Measurements from ENCODE around the gene FAM219B. TPM values are rescaled to one million over a fixed set of nuclear protein-coding genes. Genes with fewer than 3 reads are reported as not detected.

Gene FAM219B
- total and polyA plus RNA-seq, 7 donors = 16.6 to 65.0 (median 50.5) TPM

GRCh38 chr15:74855857-74856256 is 50.8 kb downstream of the FAM219B start:
- H3K4me1 ChIP-seq = peaks cover 0 to 26% (median 12%) of the 10 kb centered on the region in 4 donors
- no peak for TF ChIP-seq CTCF (IDR thresholded peaks at IDR 0.05)
- no peak for TF ChIP-seq EP300 (IDR thresholded peaks at IDR 0.05)
- no peak for TF ChIP-seq POLR2AphosphoS5 (IDR thresholded peaks at IDR 0.05)
- no peak for TF ChIP-seq POLR2A (IDR thresholded peaks at IDR 0.05)
- H3K27ac ChIP-seq = no peak overlapping the region
- H3K4me3 ChIP-seq = no peak overlapping the region
- H3K27me3 ChIP-seq = no peaks in the 10 kb centered on the region
- no peaks in the 10 kb centered on the region for H3K9me3 ChIP-seq
- no peak for DNase-seq
- H3K36me3 ChIP-seq = peaks cover 18 to 32% (median 30%) of the 10 kb centered on the region in 4 donors
- 93 to 96% methylated on average over 2 of the region's 2 CpGs for WGBS, 2 donors
- intact Hi-C loops (cut with DNase I) = no loop called here

- no peak for DNase-seq
- 94% methylated on average over 13 of the region's 13 CpGs for WGBS, 2 donors
- H3K27me3 ChIP-seq = no peaks in the 10 kb centered on the region
- TF ChIP-seq EP300 (IDR thresholded peaks at IDR 0.05) = no peak
- no peak for TF ChIP-seq POLR2A (IDR thresholded peaks at IDR 0.05)
- no peak for TF ChIP-seq POLR2AphosphoS5 (IDR thresholded peaks at IDR 0.05)
- TF ChIP-seq CTCF (IDR thresholded peaks at IDR 0.05) = no peak
- H3K4me1 ChIP-seq = peaks cover 0 to 22% (median 12%) of the 10 kb centered on the region in 4 donors
- H3K27ac ChIP-seq = no peak overlapping the region
- H3K36me3 ChIP-seq = peaks cover 18 to 46% (median 40%) of the 10 kb centered on the region in 4 donors
- no peak overlapping the region for H3K4me3 ChIP-seq
- intact Hi-C loops (cut with DNase I) = no loop called here
- no peaks in the 10 kb centered on the region for H3K9me3 ChIP-seq
These were observed 52.1 kb downstream of the FAM219B start for GRCh38 chr15:74854453-74855022.

GRCh38 chr15:74851960-74852359 is 54.7 kb downstream of the FAM219B start:
- TF ChIP-seq CTCF (IDR thresholded peaks at IDR 0.05) (no peak), POLR2AphosphoS5 (IDR thresholded peaks at IDR 0.05) (no peak), POLR2A (IDR thresholded peaks at IDR 0.05) (no peak), EP300 (IDR thresholded peaks at IDR 0.05) (no peak)
- Histone ChIP-seq H3K27ac (no peak overlapping the region), H3K4me3 (no peak overlapping the region), H3K4me1 (peaks cover 0 to 5% (median 0%) of the 10 kb centered on the region in 4 donors), H3K27me3 (no peaks in the 10 kb centered on the region), H3K36me3 (peaks cover 18 to 71% (median 58%) of the 10 kb centered on the region in 4 donors), H3K9me3 (no peaks in the 10 kb centered on the region)
- intact Hi-C loops (cut with DNase I) = no loop called here
- DNase-seq = no peak
- 85 to 92% methylated on average over 7 of the region's 7 CpGs for WGBS, 2 donors

- TF ChIP-seq CTCF (IDR thresholded peaks at IDR 0.05) (no peak), POLR2A (IDR thresholded peaks at IDR 0.05) (no peak), POLR2AphosphoS5 (IDR thresholded peaks at IDR 0.05) (no peak), EP300 (IDR thresholded peaks at IDR 0.05) (no peak)
These were observed 56.3 kb downstream of the FAM219B start for GRCh38 chr15:74850393-74850792.

More at GRCh38 chr15:74850393-74850792, 56.3 kb downstream of the FAM219B start:
- no peaks in the 10 kb centered on the region for H3K27me3 ChIP-seq
- no peak overlapping the region for H3K4me3 ChIP-seq
- 39 to 80% methylated on average over 4 of the region's 4 CpGs for WGBS, 2 donors
- DNase-seq = no peak
- peaks cover 18 to 85% (median 60%) of the 10 kb centered on the region in 4 donors for H3K36me3 ChIP-seq
- peaks cover 0 to 4% (median 0%) of the 10 kb centered on the region in 4 donors for H3K4me1 ChIP-seq
- no peak overlapping the region for H3K27ac ChIP-seq
- intact Hi-C loops (cut with DNase I) = no loop called here
- H3K9me3 ChIP-seq = no peaks in the 10 kb centered on the region

Other genes with a start within 250 kb of the FAM219B start
- 10 to 100 TPM; 11.7 to 20.2 (median 17.7) TPM for gene EDC3, start 210.8 kb downstream of the FAM219B start, total RNA-seq
- 10 to 100 TPM; 11.6 to 22.0 (median 12.0) TPM for gene EDC3, start 210.8 kb downstream of the FAM219B start, polyA plus RNA-seq
- 1 to 10 TPM in 1 of 4 donors, under 1 TPM in 2, not detected in 1; 0.36 to 4.7 (median 0.49) TPM for gene CYP1A1, start 181.3 kb downstream of the FAM219B start, total RNA-seq
- under 1 TPM in 2 of 3 donors, not detected in 1; 0.09 to 0.92 TPM for gene CYP1A1, start 181.3 kb downstream of the FAM219B start, polyA plus RNA-seq
- gene CYP1A2, start 158.0 kb downstream of the FAM219B start, total RNA-seq = not detected
- not detected for gene CYP1A2, start 158.0 kb downstream of the FAM219B start, polyA plus RNA-seq
- 10 to 100 TPM in 3 of 4 donors, 1 to 10 TPM in 1; 9.7 to 22.4 (median 14.2) TPM for gene CSK, start 124.8 kb downstream of the FAM219B start, total RNA-seq
- 100 to 1,000 TPM in 1 of 3 donors, 10 to 100 TPM in 2; 40.8 to 125 (median 55.0) TPM for gene CSK, start 124.8 kb downstream of the FAM219B start, polyA plus RNA-seq
- 1 to 10 TPM in 1 of 4 donors, not detected in 3; 1.8 TPM for gene LMAN1L, start 94.0 kb downstream of the FAM219B start, total RNA-seq
- gene LMAN1L, start 94.0 kb downstream of the FAM219B start, polyA plus RNA-seq = under 1 TPM in 1 of 3 donors, not detected in 2; 0.64 TPM
- under 1 TPM in 1 of 4 donors, not detected in 3; 0.41 TPM for gene CPLX3, start 80.2 kb downstream of the FAM219B start, total RNA-seq
- gene CPLX3, start 80.2 kb downstream of the FAM219B start, polyA plus RNA-seq = under 1 TPM in 1 of 3 donors, not detected in 2; 0.28 TPM
- gene ULK3, start 63.7 kb downstream of the FAM219B start, total RNA-seq = 10 to 100 TPM; 21.1 to 46.8 (median 30.6) TPM
- 10 to 100 TPM; 46.9 to 48.6 (median 48.4) TPM for gene ULK3, start 63.7 kb downstream of the FAM219B start, polyA plus RNA-seq
- gene SCAMP2, start 33.5 kb downstream of the FAM219B start, total RNA-seq = 10 to 100 TPM; 27.8 to 37.8 (median 36.2) TPM
- gene SCAMP2, start 33.5 kb downstream of the FAM219B start, polyA plus RNA-seq = 100 to 1,000 TPM in 1 of 3 donors, 10 to 100 TPM in 2; 28.7 to 131 (median 33.0) TPM
- 10 to 100 TPM; 34.9 to 52.0 (median 45.5) TPM for gene MPI, start 16.8 kb downstream of the FAM219B start, total RNA-seq
- 10 to 100 TPM; 45.6 to 87.4 (median 56.5) TPM for gene MPI, start 16.8 kb downstream of the FAM219B start, polyA plus RNA-seq
- gene COX5A, start 31.2 kb upstream of the FAM219B start, total RNA-seq = 100 to 1,000 TPM in 1 of 4 donors, 10 to 100 TPM in 3; 73.7 to 124 (median 81.6) TPM
- 1,000 to 10,000 TPM in 1 of 3 donors, 100 to 1,000 TPM in 2; 783 to 1,227 (median 854) TPM for gene COX5A, start 31.2 kb upstream of the FAM219B start, polyA plus RNA-seq
- gene RPP25, start 49.9 kb upstream of the FAM219B start, total RNA-seq = 1 to 10 TPM; 3.7 to 4.8 (median 4.7) TPM
- gene RPP25, start 49.9 kb upstream of the FAM219B start, polyA plus RNA-seq = 10 to 100 TPM in 2 of 3 donors, 1 to 10 TPM in 1; 9.0 to 24.0 (median 16.1) TPM
- 1 to 10 TPM; 1.3 to 4.6 (median 2.9) TPM for gene SCAMP5, start 88.7 kb upstream of the FAM219B start, total RNA-seq
- 10 to 100 TPM in 2 of 3 donors, 1 to 10 TPM in 1; 2.4 to 26.5 (median 18.3) TPM for gene SCAMP5, start 88.7 kb upstream of the FAM219B start, polyA plus RNA-seq
- 10 to 100 TPM in 2 of 4 donors, 1 to 10 TPM in 2; 7.9 to 18.9 (median 12.0) TPM for gene PPCDC, start 116.7 kb upstream of the FAM219B start, total RNA-seq
- gene PPCDC, start 116.7 kb upstream of the FAM219B start, polyA plus RNA-seq = 10 to 100 TPM; 16.2 to 37.0 (median 31.2) TPM